Kidney epithelial cell (primary cell): ENCODE results near the gene LMX1B. TPM values are rescaled to one million over a fixed set of nuclear protein-coding genes. Genes with fewer than 3 reads are reported as not detected.

Experiments
- DNase-seq: peaks from one replicate; pipeline ENCODE4 v3.0.0-alpha.2; 2010; ENCODE audit warnings: low read depth
- H3K27me3 ChIP-seq: 2 replicates; pipeline ENCODE4 v1.6.0; 2011; ENCODE audit warnings: low read length; ENCODE audit not compliant: control insufficient read depth, insufficient read depth
- H3K36me3 ChIP-seq: 2 replicates; pipeline ENCODE4 v1.5.1; 2011; ENCODE audit warnings: low read length; ENCODE audit not compliant: control insufficient read depth, insufficient read depth
- H3K4me3 ChIP-seq: 2 replicates; pipeline ENCODE4 v1.5.1; 2011; ENCODE audit warnings: low read depth, mild to moderate bottlenecking, control low read depth, low read length
- total RNA-seq: library from RNA; depleted of rRNA; stranded (reverse); fragments of >200 nt; gene quantifications from 2 replicates; pipeline ENCODE4 v1.2.3, GENCODE V29; 2015
- TF ChIP-seq, protein P1 (sequence below): IDR thresholded peaks from 2 replicates; pipeline ENCODE4 v1.5.1; 2011; ENCODE audit warnings: mild to moderate bottlenecking, moderate library complexity, low read length, control low read depth, inconsistent platforms; ENCODE audit not compliant: insufficient read depth, poor library complexity, severe bottlenecking

Gene LMX1B
- total RNA-seq, 1 donor from 2014 or later, result 2.6 TPM

DNA sequence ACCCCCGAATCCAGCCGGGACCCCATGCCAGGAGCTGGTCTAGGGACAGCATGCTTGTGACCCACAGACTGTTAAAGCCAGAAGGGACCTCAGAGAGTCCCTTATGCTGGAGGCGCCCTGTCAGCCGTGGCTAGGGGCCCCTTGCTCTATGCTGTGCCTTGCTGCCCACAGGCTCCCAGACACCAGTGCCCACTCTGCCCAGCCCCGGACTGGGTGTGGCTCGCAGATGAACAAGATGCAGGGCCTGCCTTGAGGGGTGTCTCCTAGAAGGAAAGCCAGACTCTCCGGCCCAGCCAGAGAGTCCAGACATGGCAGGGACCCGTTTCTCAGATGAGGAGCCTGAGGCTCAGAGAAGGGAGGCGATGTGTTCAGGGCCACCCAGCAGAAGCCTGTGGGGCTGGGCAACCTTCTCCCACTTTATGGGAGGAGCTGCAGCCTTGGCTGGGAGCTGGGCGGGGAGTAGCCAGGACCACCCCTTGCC lies 85.7 kb downstream of the LMX1B start:
- no peak overlapping the region for H3K4me3 ChIP-seq
- no peak for DNase-seq
- no peaks in the 10 kb centered on the region for H3K36me3 ChIP-seq
- H3K27me3 ChIP-seq, result peaks cover 45% of the 10 kb centered on the region
- TF ChIP-seq, protein P1, sequence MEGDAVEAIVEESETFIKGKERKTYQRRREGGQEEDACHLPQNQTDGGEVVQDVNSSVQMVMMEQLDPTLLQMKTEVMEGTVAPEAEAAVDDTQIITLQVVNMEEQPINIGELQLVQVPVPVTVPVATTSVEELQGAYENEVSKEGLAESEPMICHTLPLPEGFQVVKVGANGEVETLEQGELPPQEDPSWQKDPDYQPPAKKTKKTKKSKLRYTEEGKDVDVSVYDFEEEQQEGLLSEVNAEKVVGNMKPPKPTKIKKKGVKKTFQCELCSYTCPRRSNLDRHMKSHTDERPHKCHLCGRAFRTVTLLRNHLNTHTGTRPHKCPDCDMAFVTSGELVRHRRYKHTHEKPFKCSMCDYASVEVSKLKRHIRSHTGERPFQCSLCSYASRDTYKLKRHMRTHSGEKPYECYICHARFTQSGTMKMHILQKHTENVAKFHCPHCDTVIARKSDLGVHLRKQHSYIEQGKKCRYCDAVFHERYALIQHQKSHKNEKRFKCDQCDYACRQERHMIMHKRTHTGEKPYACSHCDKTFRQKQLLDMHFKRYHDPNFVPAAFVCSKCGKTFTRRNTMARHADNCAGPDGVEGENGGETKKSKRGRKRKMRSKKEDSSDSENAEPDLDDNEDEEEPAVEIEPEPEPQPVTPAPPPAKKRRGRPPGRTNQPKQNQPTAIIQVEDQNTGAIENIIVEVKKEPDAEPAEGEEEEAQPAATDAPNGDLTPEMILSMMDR, result no peak

DNA sequence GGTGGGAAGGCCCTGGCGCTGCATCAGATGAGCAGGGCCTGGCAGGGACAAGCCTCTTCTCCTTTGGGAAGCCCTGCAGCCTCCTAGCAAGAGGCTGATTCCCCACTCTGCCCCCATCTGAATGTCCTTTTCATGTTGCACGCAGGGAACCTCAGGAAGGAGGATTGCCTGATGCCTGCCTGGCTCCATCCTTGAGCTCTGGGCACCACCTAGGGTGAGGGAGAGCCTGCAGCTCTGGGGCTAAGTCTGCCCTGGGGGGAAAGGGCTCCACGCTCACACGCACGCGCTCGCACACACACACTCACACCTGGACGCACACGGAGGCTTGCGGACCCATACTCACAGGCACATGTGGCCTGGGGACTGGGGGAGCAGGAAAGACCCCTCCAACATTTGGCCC lies 86.6 kb downstream of the LMX1B start:
- Histone ChIP-seq H3K4me3 (no peak overlapping the region), H3K27me3 (peaks cover 38% of the 10 kb centered on the region), H3K36me3 (no peaks in the 10 kb centered on the region)
- TF ChIP-seq, protein P1, result no peak
- no peak for DNase-seq

DNA sequence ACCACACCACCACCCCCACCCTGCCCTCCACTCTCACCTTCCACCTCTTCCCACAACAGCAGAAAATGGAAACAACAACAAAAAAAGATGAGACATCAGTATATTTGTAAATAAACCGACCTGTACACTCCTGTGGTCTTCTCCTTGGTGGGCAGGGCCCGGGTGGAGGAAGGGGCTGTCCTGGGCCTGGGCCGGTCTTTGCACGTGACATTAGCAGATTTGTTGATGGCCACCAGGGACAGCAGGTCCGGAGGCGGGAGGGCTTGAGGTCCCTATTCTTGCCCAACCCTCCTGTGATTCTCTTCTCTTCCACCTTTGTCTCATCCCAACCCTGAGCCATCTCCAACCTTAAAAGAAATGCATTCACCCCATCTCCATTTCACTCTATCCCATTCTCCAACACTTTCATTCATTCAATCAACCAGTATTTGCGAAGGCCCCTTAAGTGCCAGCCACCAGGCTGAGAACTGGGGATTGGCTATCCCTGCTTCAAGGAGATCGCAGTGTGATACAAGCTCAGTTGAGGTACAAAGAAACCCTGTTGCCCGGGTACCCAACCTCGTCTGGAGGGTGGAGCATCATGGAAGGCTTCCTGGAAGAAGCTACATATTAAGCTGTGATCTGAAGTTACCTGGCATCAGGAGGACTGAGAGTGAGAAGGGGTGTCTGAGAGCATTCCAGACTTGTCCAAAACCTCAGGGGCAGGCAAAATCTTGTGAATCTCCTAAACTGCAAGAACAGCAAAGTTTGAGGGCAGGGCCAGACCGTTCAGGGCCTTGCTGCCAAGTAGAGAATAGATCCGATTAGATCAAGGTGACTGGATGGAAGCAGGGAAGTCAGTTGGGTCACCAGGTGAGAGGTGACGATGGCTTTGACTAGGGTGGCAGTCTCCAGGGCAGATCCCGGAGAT lies 87.4 kb downstream of the LMX1B start:
- Histone ChIP-seq H3K4me3 (no peak overlapping the region), H3K27me3 (peaks cover 41% of the 10 kb centered on the region), H3K36me3 (no peaks in the 10 kb centered on the region)
- no peak for DNase-seq
- TF ChIP-seq, protein P1, result no peak

DNA sequence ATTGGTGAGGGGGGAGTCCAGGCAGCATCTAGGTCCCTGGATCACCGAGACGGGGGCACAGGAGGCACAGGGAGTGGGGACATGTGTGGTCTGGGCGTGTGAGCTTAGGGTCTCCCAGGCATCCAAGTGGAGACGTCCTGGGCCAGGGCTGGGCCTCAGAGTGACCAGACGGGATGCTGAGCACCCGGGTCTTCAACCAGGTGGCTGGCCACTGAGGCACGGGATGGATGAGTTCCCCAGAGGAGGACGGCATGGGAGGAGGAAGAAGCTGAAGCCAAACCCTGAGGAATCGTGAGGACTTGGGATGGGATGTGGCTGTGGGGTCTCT lies 88.0 kb downstream of the LMX1B start:
- no peak for DNase-seq
- Histone ChIP-seq H3K4me3 (no peak overlapping the region), H3K36me3 (no peaks in the 10 kb centered on the region), H3K27me3 (peaks cover 39% of the 10 kb centered on the region)
- TF ChIP-seq, protein P1, result no peak

DNA sequence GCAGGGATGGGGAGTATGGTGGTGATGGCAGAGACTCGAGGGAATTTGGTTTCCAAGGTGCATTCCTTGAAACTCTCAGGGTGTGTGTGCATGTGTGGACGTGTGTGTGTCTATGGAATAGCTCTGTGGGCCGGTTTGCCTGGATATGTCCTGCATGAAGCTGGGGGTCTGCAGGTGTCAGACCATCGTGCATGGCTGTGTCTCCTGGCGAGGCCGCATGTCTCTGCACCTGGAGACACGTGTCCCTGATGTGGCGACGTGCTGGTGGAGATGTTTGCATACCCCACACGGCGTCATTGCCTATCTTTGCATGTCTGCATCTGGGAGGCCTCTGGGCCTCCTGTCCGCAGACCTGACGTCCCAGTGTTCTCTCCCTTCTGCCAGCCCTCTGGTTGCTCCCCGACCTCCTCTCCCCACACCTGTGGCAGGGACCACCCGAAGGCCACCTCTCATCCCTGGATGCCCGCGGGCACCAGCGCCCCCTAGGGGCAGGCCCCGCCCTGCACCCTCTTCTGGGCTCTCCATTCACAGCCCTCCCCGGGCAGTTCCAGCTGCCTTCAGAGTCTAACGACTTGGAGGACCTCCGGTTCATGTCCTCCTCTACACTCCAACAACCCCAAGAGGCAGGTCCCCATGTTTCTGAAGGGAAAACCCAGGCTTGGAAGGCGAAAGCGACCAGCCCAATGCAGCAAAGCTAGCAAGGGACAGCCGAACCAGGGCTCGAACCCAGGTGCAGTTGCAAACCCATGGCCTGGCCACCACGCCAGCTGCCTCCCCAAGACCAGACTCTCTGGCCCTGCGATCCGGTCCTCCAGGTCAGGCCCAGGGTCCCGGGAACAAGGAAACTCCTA lies 88.6 kb downstream of the LMX1B start:
- TF ChIP-seq, protein P1, result peak; percentile 80
- H3K4me3 ChIP-seq, result no peak overlapping the region
- peaks cover 39% of the 10 kb centered on the region for H3K27me3 ChIP-seq
- no peak for DNase-seq
- H3K36me3 ChIP-seq, result no peaks in the 10 kb centered on the region
